Left lung (tissue), 10 donors: ENCODE measurements around the gene OPRM1. TPM values are rescaled to one million over a fixed set of nuclear protein-coding genes. Genes with fewer than 3 reads are reported as not detected.

Source experiments
- ATAC-seq: fragments of 200-7000 bp; cut with Tn5 transposase; one replicate; pipeline ENCODE4 v1.9.1; 2020; ENCODE audit warnings: moderate library complexity
- DNase-seq, 4 donors: peaks; one replicate each; pipeline ENCODE4 v3.0.0-alpha.2; 2013 to 2020
- H3K27ac ChIP-seq, 2 donors: fragments of 200-600 bp; sonication (generic) in 1 of 2; one replicate each; pipeline versions ENCODE4 v1.5.0 to v1.8.0; 2020 to 2021
- H3K27me3 ChIP-seq, 2 donors: fragments of 200-600 bp; sonication (generic) in 1 of 2; one replicate each; pipeline versions ENCODE4 v1.5.0 to v1.8.0; 2020 to 2021
- H3K36me3 ChIP-seq, 2 donors: fragments of 200-600 bp; sonication (generic) in 1 of 2; one replicate each; pipeline versions ENCODE4 v1.5.0 to v1.8.0; 2020 to 2021
- H3K4me1 ChIP-seq, 2 donors: fragments of 200-600 bp; one replicate each; pipeline ENCODE4 v1.8.0; 2021
- H3K4me3 ChIP-seq, 2 donors: fragments of 200-600 bp; sonication (generic) in 1 of 2; one replicate each; pipeline versions ENCODE4 v1.5.0 to v1.8.0; 2020 to 2021; ENCODE audit warnings: mild to moderate bottlenecking in 1 of 2
- H3K9me3 ChIP-seq, 2 donors: fragments of 200-600 bp; sonication (generic) in 1 of 2; one replicate each; pipeline versions ENCODE4 v1.5.0 to v1.8.0; 2020 to 2021
- CTCF ChIP-seq, 2 donors: fragments of 200-600 bp; sonication (generic) in 1 of 2; IDR thresholded peaks; one replicate each; pipeline versions ENCODE4 v1.5.0 to v1.8.0; 2021; ENCODE audit warnings: antibody characterized with exemption in 2 of 2
- intact Hi-C, 2 donors: fragments of 100-400 bp; cut with DNase I; formaldehyde crosslinking; loops; one replicate each; pipeline versions ENCODE4 v1.11.2 to v1.14.2; 2022
- polyA plus RNA-seq, 6 donors: library from polyadenylated mRNA; unstranded; fragments of 120-200 nt; gene quantifications; one replicate each; pipeline ENCODE4 v1.2.1, GENCODE V29; 2013; ENCODE audit not compliant: insufficient read length in 6 of 6
- total RNA-seq, 2 donors: library from RNA; stranded (reverse); fragmentation: NEBNext Ultra II Directional; extraction: Animal tissue kit (Norgen Biotek cat#: 25700); gene quantifications; one replicate each; pipeline ENCODE4 v1.2.1, GENCODE V29; 2021
- donor health status: DM: no; HTN: yes; CAD: no.
- donor health status: DM: no; HTN: no; CAD: no.

OPRM1 gene
- total and polyA plus RNA-seq, 8 donors, result not detected

GRCh38 chr6:154106251-154106650, 67.2 kb downstream of the OPRM1 start:
- Histone ChIP-seq H3K27me3 (no peaks in the 10 kb centered on the region), H3K4me3 (no peak overlapping the region), H3K9me3 (peaks cover 0 to 7% of the 10 kb centered on the region in 2 donors), H3K4me1 (no peaks in the 10 kb centered on the region), H3K36me3 (no peaks in the 10 kb centered on the region), H3K27ac (no peak overlapping the region)
- no peak for TF ChIP-seq CTCF (IDR thresholded peaks at IDR 0.05)
- DNase-seq (peak in 2 of 4 donors; percentile 5 to 56), ATAC-seq (peak; percentile 99)
- intact Hi-C loops, result no loop called here

GRCh38 chr6:154111025-154111424, 72.0 kb downstream of the OPRM1 start:
- no peak for DNase-seq
- H3K4me3 ChIP-seq, result no peak overlapping the region
- intact Hi-C loops, result no loop called here
- no peaks in the 10 kb centered on the region for H3K27me3 ChIP-seq
- no peaks in the 10 kb centered on the region for H3K9me3 ChIP-seq
- no peaks in the 10 kb centered on the region for H3K4me1 ChIP-seq
- H3K36me3 ChIP-seq, result no peaks in the 10 kb centered on the region
- ATAC-seq, result no peak
- H3K27ac ChIP-seq, result no peak overlapping the region
- TF ChIP-seq CTCF (IDR thresholded peaks at IDR 0.05), result no peak

- DNase-seq (no peak), ATAC-seq (no peak)
- no peak for TF ChIP-seq CTCF (IDR thresholded peaks at IDR 0.05)
- no peak overlapping the region for H3K27ac ChIP-seq
- H3K27me3 ChIP-seq, result no peaks in the 10 kb centered on the region
- no peak overlapping the region for H3K4me3 ChIP-seq
- H3K9me3 ChIP-seq, result no peaks in the 10 kb centered on the region
- no peaks in the 10 kb centered on the region for H3K4me1 ChIP-seq
- H3K36me3 ChIP-seq, result no peaks in the 10 kb centered on the region
- intact Hi-C loops, result no loop called here
These were observed 73.3 kb downstream of the OPRM1 start for GRCh38 chr6:154112181-154112809.

- H3K36me3 ChIP-seq, result no peaks in the 10 kb centered on the region
- no peak overlapping the region for H3K4me3 ChIP-seq
- DNase-seq (no peak), ATAC-seq (no peak)
- no peak overlapping the region for H3K27ac ChIP-seq
- intact Hi-C loops, result no loop called here
- H3K9me3 ChIP-seq, result no peaks in the 10 kb centered on the region
- H3K4me1 ChIP-seq, result no peaks in the 10 kb centered on the region
- no peaks in the 10 kb centered on the region for H3K27me3 ChIP-seq
- TF ChIP-seq CTCF (IDR thresholded peaks at IDR 0.05), result no peak
These were observed 74.4 kb downstream of the OPRM1 start for GRCh38 chr6:154113392-154113791.

GRCh38 chr6:154117485-154117884, 78.4 kb downstream of the OPRM1 start:
- DNase-seq (no peak), ATAC-seq (no peak)
- Histone ChIP-seq H3K27ac (no peak overlapping the region), H3K9me3 (peaks cover 0 to 1% of the 10 kb centered on the region in 2 donors), H3K36me3 (no peaks in the 10 kb centered on the region), H3K27me3 (no peaks in the 10 kb centered on the region), H3K4me1 (no peaks in the 10 kb centered on the region), H3K4me3 (no peak overlapping the region)
- no peak for TF ChIP-seq CTCF (IDR thresholded peaks at IDR 0.05)
- intact Hi-C loops, result no loop called here
